ENCODE measurements around the gene ZNF488.

Gene ZNF488

DNA sequence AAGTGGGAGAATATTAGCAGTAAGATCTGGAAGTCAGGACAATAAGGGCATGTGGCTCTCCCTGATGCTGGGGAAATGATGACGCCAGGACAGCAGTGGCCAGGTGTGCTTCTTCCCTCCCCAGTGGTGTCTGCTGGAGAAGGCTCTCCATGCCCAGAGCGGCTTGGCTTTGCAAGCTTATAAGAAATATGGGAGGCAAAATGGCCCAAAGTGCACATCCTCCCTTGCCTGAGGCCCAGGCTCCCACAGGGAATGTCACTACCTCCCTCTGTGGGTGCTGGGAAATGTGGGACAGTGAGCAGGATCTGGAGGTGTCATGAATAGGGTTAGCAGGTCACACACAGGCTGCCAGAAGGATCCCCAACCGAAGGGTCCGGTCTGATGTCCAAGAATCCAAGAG, 17.1 kb upstream of the ZNF488 start:
- no peaks in the 10 kb centered on the region for H3K4me1 ChIP-seq (ENCODE audit: control insufficient read depth, low read length)
- peaks cover 4% of the 10 kb centered on the region for H3K27me3 ChIP-seq (ENCODE audit: control insufficient read depth, low read length)
- no peaks in the 10 kb centered on the region for H3K9me3 ChIP-seq (ENCODE audit: control insufficient read depth, insufficient read depth, low read length)
- H3K9me2 ChIP-seq (replicated peaks; ENCODE audit: control insufficient read depth, low read length): no peaks in the 10 kb centered on the region
- H3K27ac ChIP-seq (ENCODE audit: low read depth, low read length): no peak overlapping the region
- no peaks in the 10 kb centered on the region for H3K79me2 ChIP-seq (ENCODE audit: control insufficient read depth, low read length)
- no peaks in the 10 kb centered on the region for H3K36me3 ChIP-seq (ENCODE audit: control insufficient read depth, low read length)
- TF ChIP-seq EZH2phosphoT487 (IDR thresholded peaks at IDR 0.05; ENCODE audit: borderline replicate concordance, low read length): no peak
- no peak for TF ChIP-seq CTCF (IDR thresholded peaks at IDR 0.05; ENCODE audit: low read depth, low read length, poor library complexity, severe bottlenecking)
- H3K4me2 ChIP-seq (ENCODE audit: low read length): no peak overlapping the region
- H3K4me3 ChIP-seq (ENCODE audit: low read length): no peak overlapping the region
- no peaks in the 10 kb centered on the region for H3F3A ChIP-seq (ENCODE audit: control insufficient read depth, insufficient read depth)
- H4K20me1 ChIP-seq (ENCODE audit: control insufficient read depth, insufficient read depth, low read depth, low read length): no peaks in the 10 kb centered on the region

- Histone ChIP-seq H3K27me3 (ENCODE audit: control insufficient read depth, low read length) (peaks cover 7% of the 10 kb centered on the region), H3K9me2 (replicated peaks; ENCODE audit: control insufficient read depth, low read length) (no peaks in the 10 kb centered on the region), H3K4me3 (ENCODE audit: low read length) (no peak overlapping the region), H3K79me2 (ENCODE audit: control insufficient read depth, low read length) (no peaks in the 10 kb centered on the region), H3K4me1 (ENCODE audit: control insufficient read depth, low read length) (no peaks in the 10 kb centered on the region), H3K9me3 (ENCODE audit: control insufficient read depth, insufficient read depth, low read length) (no peaks in the 10 kb centered on the region), H3F3A (ENCODE audit: control insufficient read depth, insufficient read depth) (no peaks in the 10 kb centered on the region), H3K27ac (ENCODE audit: low read depth, low read length) (no peak overlapping the region), H3K36me3 (ENCODE audit: control insufficient read depth, low read length) (no peaks in the 10 kb centered on the region), H3K4me2 (ENCODE audit: low read length) (no peak overlapping the region), H4K20me1 (ENCODE audit: control insufficient read depth, insufficient read depth, low read depth, low read length) (no peaks in the 10 kb centered on the region)
- TF ChIP-seq CTCF (IDR thresholded peaks at IDR 0.05; ENCODE audit: low read depth, low read length, poor library complexity, severe bottlenecking) (no peak), EZH2phosphoT487 (IDR thresholded peaks at IDR 0.05; ENCODE audit: borderline replicate concordance, low read length) (no peak)
Observed at GRCh38 chr10:47400786-47401185, 16.7 kb upstream of the ZNF488 start.

DNA sequence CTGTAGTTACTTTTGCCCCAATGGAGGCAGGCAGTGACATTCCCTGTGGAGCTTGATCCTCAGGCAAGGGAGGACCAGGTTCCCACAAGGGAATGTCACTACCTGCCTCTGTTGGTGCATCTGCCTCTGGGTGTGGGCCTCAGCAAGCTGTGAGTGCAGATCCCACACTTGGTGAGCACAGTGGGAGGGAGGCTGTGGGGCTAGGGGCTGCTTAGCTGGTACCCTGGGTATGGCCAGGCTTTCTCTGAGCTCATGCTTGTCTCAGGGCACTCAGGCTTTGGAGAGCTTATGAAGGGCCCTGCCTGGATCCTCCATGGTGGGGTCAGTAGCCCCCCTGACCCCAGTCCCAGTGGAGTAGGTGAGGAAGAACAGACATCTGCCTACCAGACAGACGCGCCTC, 16.2 kb upstream of the ZNF488 start:
- Histone ChIP-seq H3K4me3 (ENCODE audit: low read length) (no peak overlapping the region), H3K9me2 (replicated peaks; ENCODE audit: control insufficient read depth, low read length) (no peaks in the 10 kb centered on the region), H3K4me1 (ENCODE audit: control insufficient read depth, low read length) (no peaks in the 10 kb centered on the region), H3K27me3 (ENCODE audit: control insufficient read depth, low read length) (peaks cover 9% of the 10 kb centered on the region), H4K20me1 (ENCODE audit: control insufficient read depth, insufficient read depth, low read depth, low read length) (no peaks in the 10 kb centered on the region), H3K9me3 (ENCODE audit: control insufficient read depth, insufficient read depth, low read length) (no peaks in the 10 kb centered on the region), H3K27ac (ENCODE audit: low read depth, low read length) (no peak overlapping the region), H3K79me2 (ENCODE audit: control insufficient read depth, low read length) (no peaks in the 10 kb centered on the region), H3K4me2 (ENCODE audit: low read length) (no peak overlapping the region), H3F3A (ENCODE audit: control insufficient read depth, insufficient read depth) (no peaks in the 10 kb centered on the region), H3K36me3 (ENCODE audit: control insufficient read depth, low read length) (no peaks in the 10 kb centered on the region)
- no peak for TF ChIP-seq EZH2phosphoT487 (IDR thresholded peaks at IDR 0.05; ENCODE audit: borderline replicate concordance, low read length)
- no peak for TF ChIP-seq CTCF (IDR thresholded peaks at IDR 0.05; ENCODE audit: low read depth, low read length, poor library complexity, severe bottlenecking)

DNA sequence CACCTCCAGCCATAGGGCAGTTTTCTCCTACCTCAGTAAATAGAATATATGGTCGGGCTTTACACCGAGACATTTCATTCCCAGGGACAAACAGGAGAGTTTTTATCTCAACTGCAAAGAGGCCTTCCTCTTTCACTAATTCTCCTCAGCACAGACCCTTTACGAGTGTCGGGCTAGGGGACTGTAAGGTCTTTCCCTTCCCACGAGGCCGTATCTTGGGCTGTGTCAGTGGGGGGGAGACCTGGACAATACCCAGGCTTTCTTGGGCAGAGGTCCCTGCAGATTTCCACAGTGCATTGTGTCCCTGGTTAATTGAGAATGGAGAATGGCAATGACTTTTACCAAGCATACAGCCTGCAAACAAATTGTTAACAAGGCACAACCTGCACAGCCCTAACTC, 13.2 kb upstream of the ZNF488 start:
- no peak overlapping the region for H3K27ac ChIP-seq (ENCODE audit: low read depth, low read length)

More for the DNA sequence above, 13.2 kb upstream of the ZNF488 start:
- Histone ChIP-seq H4K20me1 (ENCODE audit: control insufficient read depth, insufficient read depth, low read depth, low read length) (no peaks in the 10 kb centered on the region), H3K4me1 (ENCODE audit: control insufficient read depth, low read length) (no peaks in the 10 kb centered on the region), H3K4me2 (ENCODE audit: low read length) (no peak overlapping the region), H3K27me3 (ENCODE audit: control insufficient read depth, low read length) (peaks cover 15% of the 10 kb centered on the region), H3F3A (ENCODE audit: control insufficient read depth, insufficient read depth) (no peaks in the 10 kb centered on the region), H3K9me3 (ENCODE audit: control insufficient read depth, insufficient read depth, low read length) (no peaks in the 10 kb centered on the region), H3K79me2 (ENCODE audit: control insufficient read depth, low read length) (no peaks in the 10 kb centered on the region), H3K36me3 (ENCODE audit: control insufficient read depth, low read length) (no peaks in the 10 kb centered on the region), H3K9me2 (replicated peaks; ENCODE audit: control insufficient read depth, low read length) (no peaks in the 10 kb centered on the region), H3K4me3 (ENCODE audit: low read length) (no peak overlapping the region)
- TF ChIP-seq CTCF (IDR thresholded peaks at IDR 0.05; ENCODE audit: low read depth, low read length, poor library complexity, severe bottlenecking) (no peak), EZH2phosphoT487 (IDR thresholded peaks at IDR 0.05; ENCODE audit: borderline replicate concordance, low read length) (no peak)
